Stimulated activated CD4-positive, alpha-beta T cell treated with anti-CD3 and anti-CD28 coated beads, Interleukin-4, amount 100 ng/mL, for 4 hours (primary cell): ENCODE results near the gene PTAFR.

ENCODE experiments used
- DNase-seq, 2 experiments: peaks; one replicate each; pipeline ENCODE4 v3.0.0-alpha.2; 2020

PTAFR gene

DNA sequence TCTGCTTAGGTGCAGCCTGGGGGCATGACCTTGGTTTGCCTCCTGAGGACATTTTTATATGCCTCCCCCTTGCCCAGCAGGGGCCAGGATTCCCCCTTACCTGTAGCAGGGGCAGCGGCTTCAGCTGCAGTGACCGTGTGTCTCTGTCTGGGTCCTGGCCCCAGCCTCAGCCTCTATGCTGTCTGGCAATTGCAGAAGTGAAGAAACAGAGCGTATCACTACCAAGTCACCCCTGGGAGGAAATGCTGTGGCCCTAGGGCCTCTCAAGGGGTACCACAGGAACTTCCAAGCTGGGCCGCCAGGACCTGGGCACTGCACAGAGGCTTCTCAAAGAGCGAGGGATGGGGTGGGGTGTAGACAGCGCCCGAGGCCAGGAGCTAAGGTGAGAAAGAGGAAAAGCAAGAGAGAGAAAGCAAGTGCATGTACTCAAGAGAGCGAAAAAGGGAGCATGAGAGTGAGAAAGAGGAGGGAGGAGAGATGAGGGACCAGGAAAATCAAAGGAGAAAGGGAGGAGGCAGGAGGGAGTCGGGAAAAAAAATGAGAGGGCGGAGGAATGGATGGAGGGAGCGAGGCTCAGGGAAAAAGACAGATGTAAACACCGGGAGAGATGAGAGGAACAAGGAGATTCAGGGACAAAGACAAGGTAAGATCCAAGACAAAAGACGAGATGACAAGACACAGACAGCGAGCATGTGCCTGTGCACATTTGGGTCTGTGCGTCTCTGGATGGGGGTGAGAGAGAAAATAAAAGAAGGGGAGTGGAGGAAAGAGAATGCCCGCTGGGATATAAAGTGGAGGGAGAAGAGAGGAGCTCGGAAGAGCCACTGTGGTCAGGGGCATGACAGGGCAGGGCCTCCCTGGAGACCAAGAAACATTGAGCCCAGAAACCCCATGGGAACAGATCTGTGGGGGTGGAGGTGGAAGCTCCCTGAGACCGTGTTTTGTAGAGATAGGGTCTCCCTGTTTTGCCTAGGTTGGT lies at the start of gene PTAFR:
Gene PTAFR, minus strand, starts transcription at position 199 of the 979 bp plus-strand sequence. CDS start 25,669 bp downstream, outside the sequence.
- no peak for DNase-seq

DNA sequence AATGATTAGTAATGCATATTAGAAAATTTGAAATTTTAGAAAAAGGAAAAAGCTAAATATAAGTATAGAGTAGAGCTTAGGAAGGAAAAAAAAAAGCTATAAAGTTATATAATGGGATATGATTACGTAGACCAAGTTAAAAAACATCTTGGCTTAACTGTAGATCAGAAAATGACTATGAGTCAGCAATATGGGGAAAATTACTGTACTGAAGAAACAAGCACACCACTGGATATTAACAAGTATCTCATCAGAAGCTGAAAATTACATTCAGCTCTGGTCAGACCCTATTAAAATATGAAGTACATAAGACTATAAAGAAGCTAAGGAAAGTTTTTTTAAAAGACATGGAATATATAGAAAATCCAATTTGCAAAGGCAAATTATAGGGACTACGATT lies 36.8 kb upstream of the PTAFR start:
- no peak for DNase-seq

- no peak for DNase-seq
These were observed 33.2 kb upstream of the PTAFR start for GRCh38 chr1:28209700-28210099.

DNA sequence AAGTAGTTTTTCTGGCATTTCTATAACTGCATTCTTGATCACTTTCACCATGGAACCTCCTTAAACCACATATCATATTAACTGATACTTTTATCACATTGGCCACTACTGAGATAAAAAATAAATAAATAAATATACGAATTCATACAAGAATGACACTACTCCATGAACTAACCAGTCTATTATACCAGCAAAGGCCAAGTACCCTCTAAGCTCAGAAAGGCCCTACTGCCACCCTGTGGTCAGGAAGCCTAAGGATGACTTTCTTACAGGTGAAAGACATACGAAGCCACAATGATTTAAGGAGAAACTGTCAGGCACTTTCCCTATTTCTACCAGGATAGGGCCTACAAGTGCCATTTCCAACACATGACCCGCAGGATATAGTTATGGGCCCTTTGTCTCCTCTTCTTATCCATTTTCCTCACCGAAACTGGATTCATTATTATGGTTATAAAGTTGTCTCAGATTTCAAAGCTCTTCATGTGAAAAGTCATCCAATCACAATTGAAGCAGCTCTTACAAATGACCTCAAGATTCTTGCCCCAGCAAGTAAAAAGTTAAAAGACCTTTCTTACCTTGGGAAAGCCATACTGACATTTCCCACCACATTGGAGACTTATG lies 32.4 kb upstream of the PTAFR start:
- DNase-seq = peak; percentile 32 to 51

DNA sequence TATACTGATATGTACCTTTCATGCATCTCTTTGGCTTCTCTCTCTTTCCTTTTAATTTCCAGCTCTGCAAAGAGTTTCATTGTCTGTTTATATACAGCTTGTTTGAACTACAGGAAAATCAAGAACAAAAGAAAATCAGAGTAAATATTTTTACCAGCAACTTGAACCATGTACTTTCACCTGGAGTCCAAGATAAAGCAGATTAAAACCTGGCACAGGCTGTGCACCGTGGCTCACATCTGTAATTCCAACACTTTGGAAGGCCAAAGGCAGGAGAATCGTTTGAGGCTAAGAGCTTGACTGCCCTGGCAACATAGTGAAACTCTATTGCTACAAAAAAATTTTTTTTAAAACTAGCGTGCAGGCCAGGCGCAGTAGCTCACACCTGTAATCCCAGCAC lies 28.8 kb upstream of the PTAFR start:
- DNase-seq = no peak

DNA sequence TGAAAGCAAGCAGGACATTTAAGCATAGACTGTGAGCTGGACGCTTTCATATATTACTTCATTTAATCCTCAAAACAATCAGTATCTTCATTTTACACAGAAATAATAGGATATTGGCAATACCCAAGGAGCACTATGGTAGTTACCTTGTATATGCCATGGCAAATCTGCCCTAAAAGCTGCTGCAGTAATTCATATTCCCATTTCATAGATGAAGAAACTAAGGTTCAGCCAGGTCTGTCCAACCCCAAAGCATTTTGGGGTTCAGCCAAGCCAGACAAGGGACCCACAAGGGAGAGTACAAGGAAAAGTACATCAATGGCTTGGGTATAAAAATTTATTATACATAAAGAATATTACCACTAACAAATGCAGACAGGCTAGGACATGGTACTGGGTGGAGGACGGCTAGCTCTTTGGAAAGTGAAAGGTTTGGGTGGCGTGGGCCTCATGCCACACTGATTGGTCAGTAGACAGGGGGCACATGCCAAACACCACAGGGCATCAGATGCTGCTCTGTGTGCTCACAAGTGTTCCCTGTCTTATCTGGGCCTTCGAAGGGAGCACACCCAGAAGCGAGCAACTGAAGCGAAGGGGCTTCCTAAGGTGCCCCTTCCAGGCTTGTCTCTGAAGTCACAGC lies 23.9 kb upstream of the PTAFR start:
- no peak for DNase-seq

GRCh38 chr1:28199328-28200233 lies 23.1 kb upstream of the PTAFR start:
- peak; percentile 14 to 28 for DNase-seq

DNA sequence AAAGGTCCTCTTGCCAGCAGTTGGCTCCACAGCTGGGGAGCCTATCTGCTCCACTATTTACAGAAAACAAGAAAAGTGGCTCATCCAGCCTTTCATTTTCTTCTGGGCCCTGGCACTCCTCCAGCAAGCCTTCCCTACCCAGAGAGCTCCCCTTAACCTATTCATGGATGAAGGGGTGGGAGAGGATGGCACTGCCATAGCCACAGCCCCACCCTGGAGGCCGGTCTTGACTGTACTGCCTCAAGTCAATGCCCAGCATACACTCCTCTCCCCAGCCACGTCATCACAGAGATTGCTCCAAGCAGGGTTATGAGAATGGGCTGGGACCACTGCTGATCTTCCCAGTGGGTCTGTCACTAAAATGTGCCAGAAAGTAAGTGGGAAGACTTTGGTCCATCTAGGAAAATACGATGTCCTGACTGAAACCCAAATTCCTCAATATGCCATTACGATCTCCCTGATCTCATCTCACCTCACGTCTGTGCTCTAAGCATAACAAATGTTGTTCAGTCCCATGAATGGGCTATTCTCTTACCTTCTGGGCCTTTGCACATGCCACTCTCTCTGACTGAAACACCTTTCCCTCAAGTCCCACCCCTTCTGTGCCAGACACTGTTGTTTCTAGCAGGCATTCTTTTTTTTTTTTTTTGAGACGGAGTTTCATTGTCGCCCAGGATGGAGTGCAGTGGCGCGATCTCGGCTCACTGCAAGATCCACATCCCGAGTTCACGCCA lies 21.4 kb upstream of the PTAFR start:
- DNase-seq = no peak

DNA sequence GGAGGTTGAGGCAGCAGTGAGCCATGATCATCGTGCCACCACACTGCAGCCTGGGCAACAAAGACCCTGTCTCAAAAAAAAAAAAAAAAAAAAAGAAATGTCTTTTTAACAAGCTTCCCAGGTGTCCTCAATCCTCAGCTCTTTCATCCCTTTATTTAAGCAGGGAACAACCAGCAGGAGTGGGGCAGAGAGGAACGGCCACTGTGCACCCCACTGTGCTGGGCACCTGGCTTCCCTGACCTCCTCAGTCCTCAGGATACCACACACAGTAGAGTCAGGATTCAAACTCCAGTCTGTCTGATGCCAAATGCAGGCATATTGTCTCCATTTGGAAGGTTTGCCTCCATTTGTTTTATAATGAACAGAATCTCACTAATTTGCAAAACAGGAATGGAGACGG lies 19.8 kb upstream of the PTAFR start:
- no peak for DNase-seq

- no peak for DNase-seq
These were observed 19.3 kb upstream of the PTAFR start for GRCh38 chr1:28195780-28196179.

DNA sequence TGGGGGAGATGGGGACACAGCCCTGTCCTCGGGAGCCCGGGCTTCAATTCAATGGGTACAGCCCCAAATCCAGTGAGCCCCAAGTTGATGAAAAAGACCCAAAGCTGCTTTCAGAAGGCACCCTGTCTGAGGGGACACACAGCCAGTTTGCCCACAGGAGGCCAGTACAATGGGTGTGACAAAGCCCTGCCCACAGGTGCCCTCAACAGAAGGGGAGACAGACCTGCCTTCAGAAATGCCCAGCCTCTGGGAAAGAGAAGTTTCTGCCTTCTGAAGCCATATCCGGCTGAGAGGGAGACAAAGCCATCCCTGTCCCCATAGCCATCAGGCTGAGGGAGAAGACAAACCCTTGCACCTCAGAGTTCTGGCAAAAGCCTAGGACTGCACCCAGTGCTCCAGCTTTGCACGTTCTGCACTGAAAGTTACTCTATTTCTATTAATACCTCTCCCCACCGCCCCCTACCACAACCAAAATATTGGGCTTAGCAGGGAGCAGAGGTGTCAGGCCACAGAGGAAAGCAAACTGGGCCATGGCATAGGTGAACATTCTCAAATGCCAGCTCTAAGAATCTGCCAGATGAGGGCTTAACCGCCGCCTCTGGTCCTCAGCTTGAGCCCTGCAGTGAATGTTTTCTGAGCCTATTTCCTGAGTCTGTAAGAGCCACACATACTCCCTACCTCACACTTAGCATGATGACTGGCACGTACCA lies 18.0 kb upstream of the PTAFR start:
- DNase-seq = no peak

- DNase-seq = no peak
These were observed 17.2 kb upstream of the PTAFR start for GRCh38 chr1:28193701-28194161.

GRCh38 chr1:28190996-28191645 lies 14.6 kb upstream of the PTAFR start:
- no peak for DNase-seq

- no peak for DNase-seq
These were observed 14.0 kb upstream of the PTAFR start for GRCh38 chr1:28190337-28190979.

- no peak for DNase-seq
These were observed 8.6 kb upstream of the PTAFR start for GRCh38 chr1:28185071-28185470.

DNA sequence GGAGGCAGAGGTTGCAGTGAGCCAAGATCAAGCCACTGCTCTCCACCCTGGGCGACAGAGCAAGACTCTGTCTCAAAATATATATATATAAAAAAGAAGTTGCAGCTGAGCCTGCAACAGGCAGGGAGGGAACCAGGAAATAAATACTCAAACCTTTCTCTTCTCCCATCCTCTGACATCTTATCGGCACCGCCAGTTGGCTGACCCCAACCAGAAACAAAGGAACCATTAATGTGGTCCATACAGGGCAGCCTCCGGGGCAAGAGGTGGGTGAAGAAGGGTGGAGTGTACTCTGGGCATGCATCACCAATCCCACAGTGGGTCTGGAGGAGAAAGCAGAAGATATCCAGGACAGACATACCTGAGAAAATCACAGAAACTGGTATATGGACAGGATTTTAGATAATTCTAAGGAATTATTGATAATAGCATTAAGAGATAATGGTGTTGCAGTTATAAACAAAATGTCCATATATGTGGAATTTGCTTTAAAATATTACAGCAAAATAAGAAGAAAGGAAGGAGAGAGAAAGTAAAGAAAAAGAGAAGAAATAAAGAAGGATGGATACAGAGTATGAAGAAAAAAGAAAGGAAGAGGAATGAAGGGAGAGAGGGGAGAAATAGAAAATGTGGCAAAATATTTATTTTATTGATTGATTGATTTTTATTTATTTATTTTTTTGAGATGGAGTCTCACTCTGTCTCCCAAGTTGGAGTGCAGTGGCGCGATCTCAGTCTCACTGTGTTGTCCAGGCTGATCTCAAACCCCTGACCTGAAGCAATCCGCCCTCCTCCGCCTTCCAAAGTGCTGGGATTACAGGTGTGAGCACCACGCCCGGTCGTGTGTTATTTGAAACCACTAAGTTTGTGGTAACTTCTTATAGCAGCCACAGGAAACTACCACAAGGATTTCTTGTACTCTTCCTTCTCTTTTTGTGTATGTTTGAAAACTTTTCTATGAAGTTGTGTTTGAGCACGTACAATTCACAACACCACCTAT lies 4.1 kb upstream of the PTAFR start:
- no peak for DNase-seq

DNA sequence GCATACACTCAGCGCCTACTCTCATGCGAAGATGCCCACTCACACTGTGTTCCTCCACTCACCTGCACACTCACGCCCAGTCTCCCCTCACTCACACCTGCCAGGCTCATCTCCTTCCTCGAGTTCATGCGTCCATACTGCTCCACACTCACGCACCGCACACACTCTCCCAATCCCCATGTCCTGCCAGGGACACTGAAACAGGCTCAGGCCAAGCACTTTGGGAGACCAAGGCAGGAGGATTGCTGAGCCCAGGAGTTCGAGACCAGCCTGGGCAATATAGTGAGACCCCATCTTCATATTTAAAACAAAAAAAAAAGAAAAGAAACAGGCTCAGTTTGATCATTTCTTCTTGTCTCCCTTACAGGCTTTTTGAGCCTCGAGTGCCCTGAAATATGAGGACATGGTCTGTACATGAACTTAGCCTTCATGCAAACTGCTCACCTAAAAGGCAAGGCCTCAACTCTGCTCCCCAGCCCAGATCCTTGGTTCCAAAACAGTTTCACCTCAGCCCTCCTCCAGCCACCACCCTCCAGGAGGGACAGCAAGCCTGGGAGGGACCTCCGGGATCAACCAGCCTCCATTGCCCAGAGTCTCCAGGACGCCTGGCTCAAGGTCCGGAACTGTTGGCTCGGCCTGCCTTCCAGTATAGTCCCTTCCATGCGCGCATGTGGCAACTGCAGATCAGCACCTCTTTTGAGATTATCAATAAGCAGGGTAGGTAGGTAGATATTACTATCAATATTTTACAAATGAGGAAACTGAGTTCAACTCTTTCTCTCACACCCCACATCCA lies 2.4 kb upstream of the PTAFR start:
- no peak for DNase-seq

DNA sequence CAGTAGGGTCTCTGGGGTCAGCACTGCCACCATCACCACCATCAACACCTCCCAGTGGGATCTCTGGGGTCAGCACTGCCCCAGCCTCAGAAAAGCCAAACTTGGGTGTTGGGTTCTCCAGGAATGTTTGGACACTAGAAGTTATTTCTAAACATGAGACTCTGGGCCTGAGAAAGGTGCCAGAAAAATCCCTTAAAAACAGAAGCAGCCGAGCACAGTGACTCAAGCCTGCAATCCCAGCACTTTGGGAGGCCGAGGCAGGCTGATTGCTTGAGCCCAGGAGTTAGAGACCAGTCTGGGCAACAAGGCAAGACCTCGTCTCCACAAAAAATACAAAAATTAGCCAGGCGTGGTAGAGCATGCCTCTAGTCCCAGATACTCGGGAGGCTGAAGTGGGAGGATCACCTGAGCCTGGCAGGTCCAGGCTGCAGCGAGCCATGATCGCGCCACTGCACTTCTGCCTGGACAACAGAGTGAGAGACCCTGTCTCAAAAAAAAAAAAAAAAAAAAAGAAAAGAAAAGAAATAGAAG lies 470 bp downstream of the PTAFR start:
- DNase-seq = no peak
